Nephron progenitor cell (in vitro differentiated cells): ENCODE results near the gene EXOSC10.
"Not testable (repeated sequence)": the region's sequence is repeated elsewhere in the genome, so short reads cannot be mapped to it uniquely, and the experiment has no call there.

Source experiments
- DNase-seq: peaks from one replicate; pipeline ENCODE4 v3.0.0; 2021
- H3K27ac Mint-ChIP-seq: 2 replicates; pipeline ENCODE4 v1.8.0; 2021; ENCODE audit warnings: mild to moderate bottlenecking, moderate library complexity, mixed read lengths
- H3K27me3 Mint-ChIP-seq: 2 replicates; pipeline ENCODE4 v1.8.0; 2021; ENCODE audit warnings: mild to moderate bottlenecking, low read depth, mixed read lengths; ENCODE audit not compliant: poor library complexity
- H3K36me3 Mint-ChIP-seq: 2 replicates; pipeline ENCODE4 v1.8.0; 2021; ENCODE audit warnings: low read depth, mixed read lengths
- H3K4me1 Mint-ChIP-seq: 2 replicates; pipeline ENCODE4 v1.8.0; 2021; ENCODE audit warnings: mixed read lengths
- H3K4me3 Mint-ChIP-seq: 2 replicates; pipeline ENCODE4 v1.8.0; 2021; ENCODE audit warnings: mild to moderate bottlenecking, moderate library complexity, mixed read lengths
- H3K9me3 Mint-ChIP-seq: 2 replicates; pipeline ENCODE4 v1.8.0; 2021; ENCODE audit warnings: mild to moderate bottlenecking, moderate library complexity, mixed read lengths
- CTCF ChIP-seq: fragments of 200-600 bp; sonication (generic); IDR thresholded peaks from 2 replicates; pipeline ENCODE4 v1.5.0; 2021; ENCODE audit warnings: antibody characterized with exemption

EXOSC10 gene

GRCh38 chr1:11105586-11105985, 5.9 kb upstream of the EXOSC10 start:
- H3K27me3 Mint-ChIP-seq: peaks cover 3% of the 10 kb centered on the region
- TF ChIP-seq CTCF: no peak
- peak overlapping the region; percentile 86 for H3K27ac Mint-ChIP-seq
- no peaks in the 10 kb centered on the region for H3K9me3 Mint-ChIP-seq
- H3K4me3 Mint-ChIP-seq: peak overlapping the region; percentile 44
- H3K4me1 Mint-ChIP-seq: peaks cover 72% of the 10 kb centered on the region
- peaks cover 33% of the 10 kb centered on the region for H3K36me3 Mint-ChIP-seq
- DNase-seq: no peak

- no peak for TF ChIP-seq CTCF
- peaks cover 3% of the 10 kb centered on the region for H3K27me3 Mint-ChIP-seq
- DNase-seq: no peak
- peak overlapping the region; percentile 15 for H3K27ac Mint-ChIP-seq
- peaks cover 22% of the 10 kb centered on the region for H3K36me3 Mint-ChIP-seq
- peaks cover 50% of the 10 kb centered on the region for H3K4me1 Mint-ChIP-seq
- peak overlapping the region; percentile 73 for H3K4me3 Mint-ChIP-seq
- H3K9me3 Mint-ChIP-seq: no peaks in the 10 kb centered on the region
Measured at GRCh38 chr1:11101347-11101746, 1.7 kb upstream of the EXOSC10 start.

DNA sequence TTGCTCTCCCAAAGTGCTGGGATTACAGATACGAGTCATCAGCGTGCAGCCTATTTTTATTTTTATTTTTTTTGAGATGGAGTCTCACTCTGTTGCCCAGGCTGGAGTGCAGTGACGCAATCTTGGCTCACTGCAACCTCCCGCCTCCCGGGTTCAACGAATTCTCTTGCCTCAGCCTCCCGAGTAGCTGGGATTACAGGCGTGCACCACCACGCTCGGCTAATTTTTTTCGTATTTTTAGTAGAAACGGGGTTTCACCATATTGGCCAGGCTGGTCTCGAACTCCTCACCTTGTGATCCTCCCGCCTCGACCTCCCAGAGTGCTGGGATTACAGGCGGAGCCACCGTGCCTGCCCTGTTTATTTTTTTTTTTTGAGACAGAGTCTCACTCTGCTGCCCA, 1.1 kb upstream of the EXOSC10 start:
- DNase-seq, H3K27me3 Mint-ChIP-seq, H3K27ac Mint-ChIP-seq, H3K9me3 Mint-ChIP-seq: not testable (repeated sequence)
- peaks cover 45% of the 10 kb centered on the region for H3K4me1 Mint-ChIP-seq
- peaks cover 24% of the 10 kb centered on the region for H3K36me3 Mint-ChIP-seq
- peak overlapping the region; percentile 36 for H3K4me3 Mint-ChIP-seq

DNA sequence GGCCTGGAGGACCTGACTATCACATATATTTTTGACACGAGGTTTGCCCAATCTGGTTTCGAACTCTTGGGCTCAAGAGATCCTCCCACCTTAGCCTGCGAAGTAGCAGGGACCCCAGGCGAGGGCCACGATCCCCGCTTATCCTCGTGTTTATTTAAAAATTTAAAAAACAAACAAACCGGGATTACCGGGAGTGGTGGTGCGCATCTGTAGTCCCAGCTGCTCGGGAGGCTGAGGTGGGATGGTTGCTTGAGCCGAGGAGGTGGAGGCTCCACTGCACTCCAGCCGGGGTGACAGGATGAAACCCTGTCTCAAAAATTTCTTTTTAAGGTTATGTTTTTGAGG, 452 bp upstream of the EXOSC10 start:
- Mint-ChIP-seq H3K27ac (no peak overlapping the region), H3K9me3 (no peaks in the 10 kb centered on the region), H3K27me3 (peaks cover 3% of the 10 kb centered on the region), H3K4me1 (peaks cover 38% of the 10 kb centered on the region), H3K36me3 (peaks cover 29% of the 10 kb centered on the region), H3K4me3 (peak overlapping the region; percentile 98)
- no peak for DNase-seq
- TF ChIP-seq CTCF: no peak

DNA sequence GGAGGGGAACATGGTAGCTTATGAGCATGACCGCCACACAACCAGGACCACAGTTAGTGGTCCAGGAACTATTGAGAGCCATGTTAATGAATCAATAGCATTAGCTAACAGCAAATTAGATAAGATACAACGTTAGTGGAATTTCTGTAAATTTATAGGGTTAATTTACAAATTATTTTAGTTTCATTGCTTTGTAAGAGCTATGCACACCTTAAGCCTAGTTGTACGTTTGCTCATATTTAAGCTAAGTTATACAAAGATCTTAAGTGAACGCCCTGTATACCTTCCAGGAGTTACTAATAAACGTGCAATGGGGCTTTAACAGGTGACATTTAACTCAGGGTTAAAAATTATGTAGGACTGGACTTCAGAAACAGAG, 749 bp downstream of the EXOSC10 start:
- peaks cover 35% of the 10 kb centered on the region for H3K36me3 Mint-ChIP-seq
- no peak for TF ChIP-seq CTCF
- peak overlapping the region; percentile 98 for H3K4me3 Mint-ChIP-seq
- H3K4me1 Mint-ChIP-seq: peaks cover 30% of the 10 kb centered on the region
- H3K9me3 Mint-ChIP-seq: no peaks in the 10 kb centered on the region
- H3K27ac Mint-ChIP-seq: peak overlapping the region; percentile 91
- no peak for DNase-seq
- peaks cover 3% of the 10 kb centered on the region for H3K27me3 Mint-ChIP-seq

- H3K4me3 Mint-ChIP-seq, H3K4me1 Mint-ChIP-seq, DNase-seq, H3K27ac Mint-ChIP-seq, H3K27me3 Mint-ChIP-seq, H3K9me3 Mint-ChIP-seq: not testable (repeated sequence)
- H3K36me3 Mint-ChIP-seq: peaks cover 75% of the 10 kb centered on the region
Measured at GRCh38 chr1:11083784-11084183, 15.9 kb downstream of the EXOSC10 start.

DNA sequence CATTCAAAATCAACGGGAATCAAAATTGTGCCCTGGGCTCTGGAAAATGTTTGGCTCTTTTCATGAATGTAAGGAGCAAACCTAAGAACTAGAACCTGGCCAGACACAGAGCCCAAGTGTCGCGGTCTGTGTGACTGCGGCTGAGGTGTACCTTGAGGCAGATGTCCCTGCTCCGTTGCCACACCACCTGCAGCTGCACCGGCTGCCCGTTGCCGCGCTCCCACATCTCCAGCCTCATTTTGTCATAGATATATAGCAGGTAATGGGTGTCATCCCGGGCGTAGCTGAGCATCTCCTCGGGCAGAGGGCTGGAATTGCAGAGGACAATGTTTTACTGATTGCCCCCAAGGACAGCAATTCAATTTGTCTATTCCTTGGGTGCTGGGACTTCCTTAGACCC, 18.7 kb downstream of the EXOSC10 start:
- H3K27ac Mint-ChIP-seq: no peak overlapping the region
- H3K36me3 Mint-ChIP-seq: peaks cover 67% of the 10 kb centered on the region
- peaks cover 2% of the 10 kb centered on the region for H3K27me3 Mint-ChIP-seq
- no peak for TF ChIP-seq CTCF
- H3K4me3 Mint-ChIP-seq: no peak overlapping the region
- no peaks in the 10 kb centered on the region for H3K9me3 Mint-ChIP-seq
- no peak for DNase-seq
- no peaks in the 10 kb centered on the region for H3K4me1 Mint-ChIP-seq
